IPS DF 19.7 (cell line): ENCODE data around the gene GGT6.
"Not testable (repeated sequence)": the region's sequence is repeated elsewhere in the genome, so short reads cannot be mapped to it uniquely, and the experiment has no call there.

Experiments
- DNase-seq: peaks from one replicate; pipeline ENCODE4 v3.0.0-alpha.2; 2013; ENCODE audit warnings: low read depth, low spot score

GGT6 gene

GRCh38 chr17:4560421-4560820 lies at the start of gene GGT6:
Gene GGT6 (minus strand): TSS chr17:4560577. CDS start chr17:4560521, 56 bp downstream.
- no peak for DNase-seq

DNA sequence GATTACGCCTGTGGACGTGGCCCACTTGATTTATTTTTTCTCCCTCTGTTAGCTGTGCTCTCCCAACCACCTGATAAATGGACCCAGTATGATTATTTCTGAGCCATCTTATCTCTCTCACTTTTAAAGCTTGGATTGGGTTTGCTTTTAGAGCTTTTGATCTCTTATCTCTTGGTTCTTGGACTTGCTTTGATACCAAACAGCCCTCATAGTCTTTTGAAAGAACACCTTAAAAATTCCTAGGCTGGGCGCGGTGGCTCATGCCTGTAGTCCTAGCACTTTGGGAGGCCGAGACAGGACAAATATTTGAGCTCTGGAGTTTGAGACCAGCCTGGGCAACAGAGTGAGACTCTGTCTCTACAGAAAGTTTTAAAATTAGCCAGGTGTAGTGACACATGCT lies 49.8 kb upstream of the GGT6 start:
- no peak for DNase-seq

DNA sequence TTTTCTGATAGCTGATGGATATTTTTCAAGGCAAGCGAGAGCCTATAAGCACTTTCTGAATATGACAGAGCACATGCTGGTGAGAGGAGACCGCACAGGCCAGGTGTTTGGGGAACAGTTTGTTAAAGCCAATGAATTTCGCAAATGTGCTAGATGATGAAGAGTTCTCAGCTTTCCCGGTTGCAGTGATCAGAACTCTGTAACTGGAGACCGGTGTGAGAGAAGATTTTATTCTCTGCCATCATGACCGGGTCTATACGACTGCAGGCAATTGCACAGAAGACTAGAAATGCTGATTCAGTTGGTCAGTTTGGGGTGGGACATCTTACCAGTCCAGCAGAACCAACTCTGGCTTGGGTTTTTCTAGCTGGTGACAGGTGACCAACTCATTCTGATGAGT lies 49.4 kb upstream of the GGT6 start:
- DNase-seq, result no peak

GRCh38 chr17:4607773-4608187 lies 47.4 kb upstream of the GGT6 start:
- no peak for DNase-seq

- DNase-seq, result no peak
Observed at GRCh38 chr17:4607261-4607741, 46.9 kb upstream of the GGT6 start.

GRCh38 chr17:4605826-4606225 lies 45.4 kb upstream of the GGT6 start:
- DNase-seq, result no peak

DNA sequence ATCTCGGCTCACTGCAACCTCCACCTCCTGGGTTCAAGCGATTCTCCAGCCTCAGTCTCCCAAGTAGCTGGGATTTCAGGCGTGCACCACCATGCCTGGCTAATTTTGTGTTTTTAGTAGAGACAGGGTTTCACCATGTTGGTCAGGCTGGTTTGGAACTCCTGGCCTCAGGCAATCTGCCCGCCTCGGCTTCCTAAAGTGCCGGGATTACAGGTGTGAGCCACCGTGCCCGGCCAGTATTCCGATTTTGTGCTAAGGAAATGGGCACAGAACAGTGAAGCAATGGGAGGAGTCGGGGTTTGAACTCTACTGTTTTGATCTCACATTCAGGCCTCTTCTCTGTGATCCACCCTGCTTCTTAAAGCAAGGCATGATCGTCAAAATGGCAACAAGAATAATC lies 44.4 kb upstream of the GGT6 start:
- DNase-seq, result not testable (repeated sequence)

- no peak for DNase-seq
Observed at GRCh38 chr17:4604111-4604644, 43.8 kb upstream of the GGT6 start.

- no peak for DNase-seq
Observed at GRCh38 chr17:4602041-4602440, 41.7 kb upstream of the GGT6 start.

DNA sequence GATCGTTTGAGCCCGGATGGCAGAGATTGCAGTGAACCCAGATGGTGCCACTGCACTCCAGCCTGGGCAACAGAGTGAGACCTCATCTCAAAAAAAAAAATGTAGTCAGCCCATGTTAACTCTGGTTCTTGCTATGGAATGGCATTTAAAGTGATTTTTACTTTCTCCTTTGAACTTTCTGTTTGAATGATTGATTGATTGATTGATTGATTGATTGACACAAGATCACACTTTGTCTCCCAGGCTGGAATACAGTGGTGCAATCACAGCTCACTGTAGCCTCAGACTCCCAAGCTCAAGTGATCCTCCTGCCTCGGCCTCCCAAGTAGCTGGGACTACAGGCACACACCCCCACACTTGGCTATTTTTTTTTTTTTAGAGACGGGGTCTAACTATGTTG lies 40.9 kb upstream of the GGT6 start:
- no peak for DNase-seq

- DNase-seq, result no peak
Observed at GRCh38 chr17:4600563-4600962, 40.2 kb upstream of the GGT6 start.

GRCh38 chr17:4599505-4600281 lies 39.3 kb upstream of the GGT6 start:
- no peak for DNase-seq

GRCh38 chr17:4598776-4599504 lies 38.6 kb upstream of the GGT6 start:
- no peak for DNase-seq

GRCh38 chr17:4597975-4598374 lies 37.6 kb upstream of the GGT6 start:
- no peak for DNase-seq

DNA sequence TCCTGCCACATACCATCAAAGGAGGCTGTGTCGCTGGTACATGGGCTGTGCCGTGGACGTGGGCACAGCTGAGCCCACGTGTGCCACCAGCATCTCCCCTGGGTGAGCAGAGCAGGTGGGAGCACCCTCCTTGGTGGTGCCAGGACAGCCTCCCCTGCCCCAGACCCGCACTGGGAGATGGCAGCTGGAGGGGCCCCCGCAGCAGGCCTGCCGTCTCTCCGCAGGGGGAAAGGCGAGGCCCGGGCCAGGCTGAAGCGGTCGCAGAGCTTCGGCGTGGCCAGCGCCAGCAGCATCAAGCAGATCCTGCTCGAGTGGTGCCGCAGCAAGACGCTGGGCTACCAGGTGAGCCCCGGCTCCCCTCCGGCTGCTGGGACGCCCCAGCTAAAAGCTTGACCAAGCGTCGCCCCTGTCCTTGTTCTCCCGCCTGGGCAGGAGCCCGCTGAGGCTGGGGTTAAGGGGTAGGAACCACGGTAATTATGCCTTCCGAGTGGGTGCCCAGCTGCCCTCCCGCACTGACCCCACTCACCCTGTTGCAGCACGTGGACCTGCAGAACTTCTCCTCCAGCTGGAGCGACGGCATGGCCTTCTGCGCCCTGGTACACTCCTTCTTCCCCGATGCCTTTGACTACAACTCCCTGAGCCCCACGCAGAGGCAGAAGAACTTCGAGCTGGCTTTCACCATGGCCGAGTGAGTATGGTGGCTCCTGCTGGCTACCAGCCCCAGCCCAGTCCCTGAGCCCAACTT lies 36.4 kb upstream of the GGT6 start:
- no peak for DNase-seq

DNA sequence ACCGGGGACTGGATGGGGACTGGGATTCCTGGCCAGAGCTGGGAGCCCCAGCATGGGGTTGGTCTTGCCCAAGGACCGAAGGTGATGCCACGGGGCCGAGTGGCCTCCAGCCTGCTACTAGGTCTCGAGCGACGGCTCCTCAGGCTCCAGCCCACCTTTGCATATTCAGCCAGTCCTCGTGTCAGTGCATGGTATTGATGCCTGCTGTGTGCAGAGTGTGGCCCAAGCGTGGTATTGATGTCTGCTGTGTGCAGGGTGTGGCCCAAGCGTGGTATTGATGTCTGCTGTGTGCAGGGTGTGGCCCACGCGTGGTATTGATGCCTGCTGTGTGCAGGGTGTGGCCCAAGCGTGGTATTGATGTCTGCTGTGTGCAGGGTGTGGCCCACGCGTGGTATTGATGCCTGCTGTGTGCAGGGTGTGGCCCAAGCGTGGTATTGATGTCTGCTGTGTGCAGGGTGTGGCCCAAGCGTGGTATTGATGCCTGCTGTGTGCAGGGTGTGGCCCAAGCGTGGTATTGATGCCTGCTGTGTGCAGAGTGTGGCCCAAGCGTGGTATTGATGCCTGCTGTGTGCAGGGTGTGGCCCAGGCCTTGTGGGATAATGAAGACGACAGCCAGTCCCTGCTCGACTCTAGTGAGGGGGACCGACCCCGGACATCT lies 35.4 kb upstream of the GGT6 start:
- DNase-seq, result not testable (repeated sequence)

DNA sequence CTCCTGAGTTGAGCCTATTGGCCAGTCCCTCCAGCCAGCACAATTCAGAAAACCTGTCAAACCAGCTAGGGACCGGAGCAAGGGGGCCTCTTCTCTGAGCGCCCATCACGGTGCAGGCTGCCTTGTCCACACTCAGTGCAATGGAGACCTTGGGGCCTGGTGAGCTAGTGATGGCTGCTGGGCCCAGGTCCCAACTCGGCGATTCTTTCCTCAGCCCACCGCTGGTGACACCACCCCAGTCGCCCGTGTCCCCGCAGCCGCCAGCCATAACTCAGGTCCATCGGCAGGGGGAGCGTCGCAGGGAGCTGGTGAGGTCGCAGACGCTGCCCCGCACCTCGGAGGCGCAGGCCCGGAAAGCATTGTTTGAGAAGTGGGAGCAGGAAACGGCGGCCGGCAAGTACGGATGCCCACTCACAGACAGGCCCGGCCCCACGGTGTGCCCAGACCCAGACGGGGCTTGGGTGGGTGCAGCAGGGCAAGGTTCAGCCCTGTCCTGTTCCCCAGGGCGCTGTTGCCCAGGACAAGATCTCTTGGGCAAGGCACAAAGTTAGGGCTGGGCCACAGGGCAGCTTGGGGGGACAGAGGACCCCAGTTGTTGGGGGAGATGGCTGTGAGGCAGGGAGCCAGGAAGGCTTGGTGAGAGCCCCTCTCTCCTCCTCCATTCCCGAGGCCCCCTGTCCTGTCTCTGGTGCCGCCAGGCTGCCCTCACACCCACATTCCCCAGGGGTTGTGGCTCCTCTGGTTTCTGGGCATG lies 34.7 kb upstream of the GGT6 start:
- DNase-seq, result no peak

GRCh38 chr17:4594406-4594805 lies 34.0 kb upstream of the GGT6 start:
- no peak for DNase-seq

DNA sequence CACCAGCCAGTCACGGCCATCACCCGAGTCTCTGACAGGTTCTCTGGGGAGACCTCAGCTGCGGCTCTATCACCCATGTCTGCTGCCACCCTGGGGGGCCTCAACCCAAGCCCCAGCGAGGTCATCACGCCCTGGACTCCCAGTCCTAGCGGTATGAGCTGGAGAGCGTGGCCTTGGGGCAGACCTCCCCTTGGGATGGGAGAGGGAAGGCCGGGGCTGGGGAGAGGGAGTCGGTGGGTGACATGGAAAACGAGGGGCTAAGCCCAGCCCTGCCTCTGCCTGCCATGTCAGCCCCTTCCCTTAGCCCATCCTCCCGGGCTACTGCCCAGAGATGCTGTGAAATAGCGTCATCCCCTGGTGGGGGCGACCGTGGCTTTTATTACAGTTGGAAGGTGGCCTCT lies 32.6 kb upstream of the GGT6 start:
- DNase-seq, result no peak

DNA sequence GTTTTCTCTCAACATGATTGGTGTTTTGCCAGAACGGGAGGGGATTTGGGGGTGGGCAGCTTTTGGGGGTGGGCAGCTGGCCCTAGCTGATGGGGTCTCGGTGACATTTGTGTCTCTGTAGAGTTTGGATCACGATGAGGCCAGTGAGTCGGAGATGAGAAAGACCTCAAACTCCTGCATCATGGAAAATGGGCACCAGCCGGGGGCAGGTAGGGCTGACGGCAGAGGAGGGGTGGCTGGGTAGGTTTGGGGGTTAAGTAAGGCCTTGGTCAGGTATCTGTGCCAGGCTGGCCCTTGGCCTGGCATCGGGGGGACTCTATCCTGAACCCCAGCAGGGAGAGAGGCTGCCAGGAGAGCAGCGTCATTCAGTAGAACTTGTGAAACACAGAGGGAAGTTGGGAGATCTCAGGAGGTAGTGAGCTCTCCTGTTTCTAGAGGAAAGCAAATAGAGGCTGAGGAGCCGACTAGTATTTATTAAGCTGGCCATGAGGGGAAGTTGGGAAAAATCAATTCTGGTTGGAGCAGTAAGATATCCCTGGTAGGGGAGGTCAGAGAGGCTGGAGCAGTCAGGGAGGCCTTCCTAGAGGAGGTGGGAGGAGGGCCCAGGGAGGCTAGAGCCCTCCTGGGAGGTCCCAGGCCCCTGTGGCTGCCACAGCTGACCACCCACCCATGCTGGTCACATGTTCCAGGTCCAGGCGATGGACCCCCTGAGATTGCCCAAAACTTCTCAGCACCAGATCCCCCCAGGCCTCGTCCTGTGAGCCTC lies 32.0 kb upstream of the GGT6 start:
- DNase-seq, result no peak
